Neuronal stem cell (in vitro differentiated cells): ENCODE measurements around the gene DNM3.

Experiments used
- DNase-seq: peaks from one replicate; pipeline ENCODE4 v3.0.0-alpha.2; 2013; ENCODE audit warnings: low spot score
- H2AFZ ChIP-seq: one replicate; pipeline ENCODE4 v1.6.1; 2013; ENCODE audit warnings: mild to moderate bottlenecking, low read length, inconsistent platforms
- H2AK5ac ChIP-seq: 2 replicates; pipeline ENCODE4 v1.6.1; 2013; ENCODE audit warnings: low read depth, mild to moderate bottlenecking, inconsistent platforms, low read length, moderate library complexity, mixed read lengths
- H2BK120ac ChIP-seq: 2 replicates; pipeline ENCODE4 v1.6.1; 2013; ENCODE audit warnings: low read depth, mild to moderate bottlenecking, inconsistent platforms, low read length, moderate library complexity, mixed read lengths
- H2BK12ac ChIP-seq: one replicate; pipeline ENCODE4 v1.6.1; 2013; ENCODE audit warnings: low read length, inconsistent platforms
- H2BK15ac ChIP-seq: 2 replicates; pipeline ENCODE4 v1.6.1; 2013; ENCODE audit warnings: mild to moderate bottlenecking, low read length, inconsistent platforms, mixed read lengths
- H2BK5ac ChIP-seq: one replicate; pipeline ENCODE4 v1.6.1; 2013; ENCODE audit warnings: inconsistent platforms, mild to moderate bottlenecking, low read length, moderate library complexity
- H3K14ac ChIP-seq: one replicate; pipeline ENCODE4 v1.6.1; 2013; ENCODE audit warnings: low read length, inconsistent platforms
- H3K18ac ChIP-seq: 2 replicates; pipeline ENCODE4 v1.6.1; 2013; ENCODE audit warnings: low read length, inconsistent platforms
- H3K23ac ChIP-seq: 2 replicates; pipeline ENCODE4 v1.6.1; 2013; ENCODE audit warnings: low read depth, mild to moderate bottlenecking, mixed read lengths, low read length, inconsistent platforms; ENCODE audit not compliant: poor library complexity
- H3K27ac ChIP-seq: replicated peaks from 3 replicates; pipeline ENCODE4 v1.5.1; 2013; ENCODE audit warnings: low read length, inconsistent platforms
- H3K27me3 ChIP-seq, 3 experiments: 2 replicates each; pipeline ENCODE4 v1.6.1; 2013; ENCODE audit warnings: low read length in 3 of 3, mild to moderate bottlenecking in 2 of 3, inconsistent platforms in 1 of 3, low read depth in 1 of 3, mixed read lengths in 1 of 3, moderate library complexity in 1 of 3; ENCODE audit not compliant: control insufficient read depth in 3 of 3, insufficient read depth in 3 of 3
- H3K36me3 ChIP-seq, 2 donors: replicated peaks in 1 of 2; 2 replicates each; pipeline ENCODE4 v1.6.1; 2013; ENCODE audit warnings: low read length in 2 of 2; ENCODE audit not compliant: control insufficient read depth in 2 of 2, insufficient read depth in 2 of 2
- H3K4ac ChIP-seq: 2 replicates; pipeline ENCODE4 v1.6.1; 2013; ENCODE audit warnings: inconsistent platforms, mild to moderate bottlenecking, low read length, moderate library complexity
- H3K4me1 ChIP-seq, 2 donors: 1 replicate in 1 of 2; 2 replicates in 1 of 2; pipeline ENCODE4 v1.6.1; 2013; ENCODE audit warnings: low read length in 2 of 2, low read depth in 1 of 2; ENCODE audit not compliant: control insufficient read depth in 2 of 2, insufficient read depth in 1 of 2
- H3K4me2 ChIP-seq: one replicate; pipeline ENCODE4 v1.6.1; 2013; ENCODE audit warnings: mild to moderate bottlenecking, low read length, inconsistent platforms; ENCODE audit not compliant: insufficient read depth, poor library complexity, severe bottlenecking
- H3K4me3 ChIP-seq, 2 donors: 2 replicates each; pipeline ENCODE4 v1.5.1; 2013; ENCODE audit warnings: low read length in 2 of 2, mild to moderate bottlenecking in 2 of 2, inconsistent platforms in 1 of 2, moderate library complexity in 1 of 2
- H3K79me1 ChIP-seq: one replicate; pipeline ENCODE4 v1.6.1; 2013; ENCODE audit warnings: low read depth, mild to moderate bottlenecking, inconsistent platforms, low read length, moderate library complexity
- H3K9ac ChIP-seq: one replicate; pipeline ENCODE4 v1.6.1; 2013; ENCODE audit warnings: mild to moderate bottlenecking, low read depth, low read length, inconsistent platforms; ENCODE audit not compliant: poor library complexity
- H3K9me3 ChIP-seq, 2 donors: replicated peaks in 1 of 2; 2 replicates each; pipeline versions ENCODE3 to v1.6.1; 2013; ENCODE audit warnings: low read length in 2 of 2, mild to moderate bottlenecking in 2 of 2, inconsistent platforms in 1 of 2, low read depth in 1 of 2, mixed read lengths in 1 of 2, moderate library complexity in 1 of 2; ENCODE audit not compliant: control insufficient read depth in 2 of 2, insufficient read depth in 1 of 2
- H4K8ac ChIP-seq: one replicate; pipeline ENCODE4 v1.6.1; 2013; ENCODE audit warnings: low read depth, mild to moderate bottlenecking, inconsistent platforms, low read length, moderate library complexity
- H4K91ac ChIP-seq: one replicate; pipeline ENCODE4 v1.6.1; 2013; ENCODE audit warnings: low read length, low read depth, mild to moderate bottlenecking, inconsistent platforms; ENCODE audit not compliant: poor library complexity
- WGBS, 2 donors: extraction: QIAGEN DNeasy Blood & Tissue Kit; methylation state at CpG; one replicate each; pipeline ENCODE4 v1.1.7; 2013; ENCODE audit warnings: missing lambda C conversion rate in 2 of 2, mixed read lengths in 1 of 2; ENCODE audit not compliant: insufficient read length in 2 of 2, insufficient replicate concordance in 1 of 2; ENCODE audit errors: extremely low coverage in 2 of 2; 5-methylcytosine and 5-hydroxymethylcytosine counted together

DNM3 gene

GRCh38 chr1:172323686-172324085, 482.4 kb downstream of the DNM3 start:
- Histone ChIP-seq H3K14ac (no peak overlapping the region), H3K79me1 (no peaks in the 10 kb centered on the region), H2AFZ (peak overlapping the region; percentile 21), H2BK5ac (no peak overlapping the region), H4K91ac (no peak overlapping the region), H3K27ac (no peak overlapping the region), H3K18ac (no peak overlapping the region), H4K8ac (no peak overlapping the region), H3K36me3 (no peaks in the 10 kb centered on the region), H2AK5ac (no peak overlapping the region), H3K4me3 (no peak overlapping the region), H3K4ac (no peak overlapping the region), H2BK120ac (no peak overlapping the region), H3K4me1 (peaks cover 1 to 17% of the 10 kb centered on the region in 2 donors), H3K27me3 (no peaks in the 10 kb centered on the region), H2BK15ac (no peak overlapping the region), H3K9ac (no peak overlapping the region), H3K23ac (no peak overlapping the region), H3K4me2 (no peak overlapping the region), H3K9me3 (no peaks in the 10 kb centered on the region), H2BK12ac (no peak overlapping the region)
- no peak for DNase-seq
- WGBS, 2 donors: no CpG with 5 or more reads among the region's 1 CpG

- peaks cover 1 to 17% of the 10 kb centered on the region in 2 donors for H3K4me1 ChIP-seq
- H2BK12ac ChIP-seq: no peak overlapping the region
- no peaks in the 10 kb centered on the region for H3K9me3 ChIP-seq
- H4K91ac ChIP-seq: no peak overlapping the region
- no peak overlapping the region for H2BK5ac ChIP-seq
- no peak overlapping the region for H3K4ac ChIP-seq
- no peak overlapping the region for H2BK15ac ChIP-seq
- no peak overlapping the region for H3K18ac ChIP-seq
- no peaks in the 10 kb centered on the region for H3K79me1 ChIP-seq
- no peaks in the 10 kb centered on the region for H3K27me3 ChIP-seq
- H2BK120ac ChIP-seq: no peak overlapping the region
- H3K4me2 ChIP-seq: no peak overlapping the region
- no peak overlapping the region for H3K23ac ChIP-seq
- H3K14ac ChIP-seq: no peak overlapping the region
- no peak for DNase-seq
- H3K36me3 ChIP-seq: no peaks in the 10 kb centered on the region
- no peak overlapping the region for H2AFZ ChIP-seq
- H3K4me3 ChIP-seq: no peak overlapping the region
- no peak overlapping the region for H3K9ac ChIP-seq
- WGBS, 2 donors: 100% methylated on average over 2 of the region's 5 CpGs; no CpG with 5 or more reads in 1 of the 2 donors
- H4K8ac ChIP-seq: no peak overlapping the region
- no peak overlapping the region for H3K27ac ChIP-seq
- H2AK5ac ChIP-seq: no peak overlapping the region
Measured at GRCh38 chr1:172324086-172324485, 482.8 kb downstream of the DNM3 start.

- no peak overlapping the region for H3K4me2 ChIP-seq
- no peak overlapping the region for H3K9ac ChIP-seq
- no peak overlapping the region for H4K8ac ChIP-seq
- peaks cover 1 to 17% of the 10 kb centered on the region in 2 donors for H3K4me1 ChIP-seq
- no peak overlapping the region for H3K14ac ChIP-seq
- H2AFZ ChIP-seq: no peak overlapping the region
- H3K4me3 ChIP-seq: no peak overlapping the region
- no peak overlapping the region for H2BK120ac ChIP-seq
- H2BK5ac ChIP-seq: no peak overlapping the region
- H4K91ac ChIP-seq: no peak overlapping the region
- H3K23ac ChIP-seq: no peak overlapping the region
- no peak overlapping the region for H2AK5ac ChIP-seq
- no CpG with 5 or more reads among the region's 1 CpG for WGBS, 2 donors
- H3K79me1 ChIP-seq: no peaks in the 10 kb centered on the region
- no peak overlapping the region for H2BK12ac ChIP-seq
- no peaks in the 10 kb centered on the region for H3K9me3 ChIP-seq
- no peaks in the 10 kb centered on the region for H3K36me3 ChIP-seq
- DNase-seq: no peak
- no peak overlapping the region for H2BK15ac ChIP-seq
- no peak overlapping the region for H3K4ac ChIP-seq
- no peak overlapping the region for H3K27ac ChIP-seq
- H3K27me3 ChIP-seq: no peaks in the 10 kb centered on the region
- no peak overlapping the region for H3K18ac ChIP-seq
Measured at GRCh38 chr1:172324761-172325160, 483.5 kb downstream of the DNM3 start.

GRCh38 chr1:172325531-172325930, 484.2 kb downstream of the DNM3 start:
- H3K4me1 ChIP-seq: peaks cover 1 to 17% of the 10 kb centered on the region in 2 donors
- no peak overlapping the region for H2BK15ac ChIP-seq
- H3K4ac ChIP-seq: no peak overlapping the region
- no peak overlapping the region for H3K27ac ChIP-seq
- no CpG with 5 or more reads among the region's 2 CpGs for WGBS, 2 donors
- H2AFZ ChIP-seq: no peak overlapping the region
- H3K9ac ChIP-seq: no peak overlapping the region
- no peak overlapping the region for H2BK120ac ChIP-seq
- no peaks in the 10 kb centered on the region for H3K9me3 ChIP-seq
- no peaks in the 10 kb centered on the region for H3K79me1 ChIP-seq
- no peak overlapping the region for H2BK12ac ChIP-seq
- H3K4me3 ChIP-seq: no peak overlapping the region
- H4K8ac ChIP-seq: no peak overlapping the region
- H3K36me3 ChIP-seq: no peaks in the 10 kb centered on the region
- no peak overlapping the region for H3K23ac ChIP-seq
- no peak overlapping the region for H3K18ac ChIP-seq
- H2BK5ac ChIP-seq: no peak overlapping the region
- no peak for DNase-seq
- no peak overlapping the region for H4K91ac ChIP-seq
- H2AK5ac ChIP-seq: no peak overlapping the region
- H3K14ac ChIP-seq: no peak overlapping the region
- no peaks in the 10 kb centered on the region for H3K27me3 ChIP-seq
- H3K4me2 ChIP-seq: no peak overlapping the region
